ENCODE results near the gene RXRA.

GRCh38 chr9:134389642-134390041 is 63.4 kb downstream of the RXRA start:
- no peak for TF ChIP-seq CTCF (IDR thresholded peaks at IDR 0.05; ENCODE audit: borderline replicate concordance, extremely low read depth, low read length, poor library complexity, severe bottlenecking)
- TF ChIP-seq EZH2 (IDR thresholded peaks at IDR 0.05; ENCODE audit: borderline replicate concordance, low read depth, low read length, severe bottlenecking), result no peak
